Panc1 (cell line): ENCODE results near the gene ITGB2. TPM values are rescaled to one million over a fixed set of nuclear protein-coding genes. Genes with fewer than 3 reads are reported as not detected.

Experiments
- ATAC-seq: fragments of 200-7000 bp; cut with Tn5 transposase; 2 replicates; pipeline ENCODE4 v1.9.1; 2020; ENCODE audit warnings: mild to moderate bottlenecking, moderate library complexity
- BruUV-seq: library from RNA; stranded (reverse); fragments of 400-500 nt; replicated peaks from 2 replicates; lab custom pipeline; 2021; lab: Mats Ljungman, UMichigan
- CTCF ChIA-PET: fragments of 300-600 bp; sonication (Branson Sonifier 250); formaldehyde crosslinking; loops from one replicate; lab custom pipeline; 2022; ENCODE audit warnings: antibody characterized with exemption; lab: Charles Lee
- POLR2A ChIA-PET: fragments of 300-600 bp; sonication (Branson Sonifier 250); formaldehyde crosslinking; loops from one replicate; lab custom pipeline; 2022; ENCODE audit warnings: antibody characterized with exemption; lab: Charles Lee
- DNase-seq: peaks from one replicate; pipeline ENCODE4 v3.0.0-alpha.2; 2010; ENCODE audit warnings: low read depth, low spot score
- H3K27ac ChIP-seq: 2 replicates; pipeline ENCODE4 v1.5.1; 2011; ENCODE audit warnings: mild to moderate bottlenecking, low read length, inconsistent platforms
- H3K27me3 ChIP-seq: fragments of 200-500 bp; sonication (Bioruptor generic); 2 replicates; pipeline ENCODE4 v1.6.0; 2014; ENCODE audit warnings: low read length, inconsistent platforms; ENCODE audit not compliant: control insufficient read depth, insufficient read depth
- H3K36me3 ChIP-seq: fragments of 200-500 bp; sonication (Bioruptor generic); 2 replicates; pipeline ENCODE4 v1.5.1; 2014; ENCODE audit warnings: inconsistent platforms, mild to moderate bottlenecking, low read length, moderate library complexity; ENCODE audit not compliant: control insufficient read depth, insufficient read depth
- H3K4me1 ChIP-seq: 2 replicates; pipeline ENCODE4 v1.5.1; 2011; ENCODE audit warnings: inconsistent platforms, mild to moderate bottlenecking, low read length, moderate library complexity; ENCODE audit not compliant: control insufficient read depth, insufficient read depth
- H3K4me3 ChIP-seq, 2 experiments: 2 replicates each; pipeline ENCODE4 v1.5.1; 2011 to 2012; ENCODE audit warnings: low read depth in 2 of 2, low read length in 2 of 2, mild to moderate bottlenecking in 2 of 2, inconsistent platforms in 1 of 2, moderate library complexity in 1 of 2
- H3K9me3 ChIP-seq: fragments of 200-500 bp; sonication (Bioruptor generic); 2 replicates; pipeline ENCODE4 v1.5.1; 2014; ENCODE audit warnings: low read depth, mild to moderate bottlenecking, inconsistent platforms, low read length, moderate library complexity; ENCODE audit not compliant: control insufficient read depth, insufficient read depth
- POLR2AphosphoS5 ChIP-seq: IDR thresholded peaks from 2 replicates; pipeline ENCODE4 v1.6.1; 2012; ENCODE audit warnings: mild to moderate bottlenecking, low read depth, low read length, moderate library complexity
- SIN3A ChIP-seq: IDR thresholded peaks from 2 replicates; pipeline ENCODE4 v1.6.1; 2012; ENCODE audit warnings: low read depth, mild to moderate bottlenecking, low read length, moderate library complexity, borderline replicate concordance; ENCODE audit not compliant: insufficient read depth
- TCF7L2 ChIP-seq: IDR thresholded peaks from 2 replicates; pipeline ENCODE4 v1.6.1; 2011; ENCODE audit warnings: mild to moderate bottlenecking, low read depth, low read length, inconsistent platforms
- in situ Hi-C: cut with HindIII; loops from 2 replicates; pipeline ENCODE4 v1.10.0; 2016; ENCODE audit warnings: low sequenced_read_pairs, low pct_unique_long_range_greater_than_20kb
- intact Hi-C: fragments of 100-400 bp; cut with micrococcal nuclease; formaldehyde crosslinking; loops from one replicate; pipeline ENCODE4 v1.10.0; 2022; ENCODE audit not compliant: unreplicated experiment
- total RNA-seq: library from RNA; stranded (reverse); gene quantifications from one replicate; pipeline ENCODE4 v1.2.1, GENCODE V29; 2021; ENCODE audit not compliant: unreplicated experiment
- TF ChIP-seq, protein P1 (sequence below), 2 experiments: IDR thresholded peaks; 2 replicates each; pipeline ENCODE4 v1.6.1; 2011 to 2012; ENCODE audit warnings: low read depth in 2 of 2, control low read depth in 1 of 2, low read length in 1 of 2, mild to moderate bottlenecking in 1 of 2, moderate library complexity in 1 of 2; ENCODE audit not compliant: insufficient read depth in 1 of 2
- TF ChIP-seq, protein P2 (sequence below): fragments of 450-650 bp; IDR thresholded peaks from 2 replicates; pipeline ENCODE4 v1.5.1; 2017; ENCODE audit warnings: mild to moderate bottlenecking

Gene ITGB2
- total RNA-seq, 1 experiment from 2014 or later, result 3.0 TPM

DNA sequence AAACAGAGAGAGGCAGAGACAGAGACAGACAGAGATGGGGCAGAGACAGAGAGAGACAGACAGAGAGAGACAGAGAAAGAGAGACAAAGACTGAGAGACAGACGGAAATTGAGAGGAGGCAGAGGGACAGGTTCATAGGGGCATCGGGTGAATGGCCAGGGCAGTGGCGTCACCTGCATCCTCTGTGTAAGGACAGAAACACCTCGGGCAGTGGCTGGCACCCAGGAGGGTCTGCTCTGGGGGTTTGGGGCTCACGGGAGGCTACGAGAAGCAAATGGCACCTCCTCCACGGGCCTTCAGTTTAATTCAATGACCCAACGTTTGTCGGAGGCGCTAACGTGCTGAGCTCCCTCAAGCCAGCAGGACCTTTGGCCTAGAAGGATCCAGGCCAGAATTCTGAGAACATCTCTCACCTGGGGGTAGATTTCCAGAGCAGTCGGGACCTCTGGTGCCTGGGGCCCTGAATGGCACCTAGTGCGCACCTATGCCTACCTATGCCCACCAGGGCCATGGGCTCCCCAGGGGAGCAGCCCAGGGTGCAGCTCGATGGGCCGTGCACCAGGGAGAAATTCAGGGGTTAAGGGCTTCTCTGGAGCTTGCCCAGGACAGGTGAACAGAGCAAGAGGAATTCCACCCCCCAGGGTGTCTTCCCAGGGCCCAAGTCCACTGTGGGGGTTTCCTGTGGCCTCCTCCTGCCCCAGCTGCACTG lies 26.6 kb downstream of the ITGB2 start:
- in situ Hi-C loops, result no loop called here
- DNase-seq, result no peak
- no peaks in the 10 kb centered on the region for H3K4me1 ChIP-seq
- no peaks in the 10 kb centered on the region for H3K9me3 ChIP-seq
- ATAC-seq, result no peak
- H3K27me3 ChIP-seq, result no peaks in the 10 kb centered on the region
- H3K27ac ChIP-seq, result no peak overlapping the region
- POLR2A ChIA-PET, result no interaction called here
- CTCF ChIA-PET, result no interaction called here
- no peak overlapping the region for H3K4me3 ChIP-seq
- intact Hi-C loops, result loop anchor here (5.0 kb wide), 1 partner anchor 38 kb away; no protein-coding TSS in a partner anchor
- TF ChIP-seq, protein P1, sequence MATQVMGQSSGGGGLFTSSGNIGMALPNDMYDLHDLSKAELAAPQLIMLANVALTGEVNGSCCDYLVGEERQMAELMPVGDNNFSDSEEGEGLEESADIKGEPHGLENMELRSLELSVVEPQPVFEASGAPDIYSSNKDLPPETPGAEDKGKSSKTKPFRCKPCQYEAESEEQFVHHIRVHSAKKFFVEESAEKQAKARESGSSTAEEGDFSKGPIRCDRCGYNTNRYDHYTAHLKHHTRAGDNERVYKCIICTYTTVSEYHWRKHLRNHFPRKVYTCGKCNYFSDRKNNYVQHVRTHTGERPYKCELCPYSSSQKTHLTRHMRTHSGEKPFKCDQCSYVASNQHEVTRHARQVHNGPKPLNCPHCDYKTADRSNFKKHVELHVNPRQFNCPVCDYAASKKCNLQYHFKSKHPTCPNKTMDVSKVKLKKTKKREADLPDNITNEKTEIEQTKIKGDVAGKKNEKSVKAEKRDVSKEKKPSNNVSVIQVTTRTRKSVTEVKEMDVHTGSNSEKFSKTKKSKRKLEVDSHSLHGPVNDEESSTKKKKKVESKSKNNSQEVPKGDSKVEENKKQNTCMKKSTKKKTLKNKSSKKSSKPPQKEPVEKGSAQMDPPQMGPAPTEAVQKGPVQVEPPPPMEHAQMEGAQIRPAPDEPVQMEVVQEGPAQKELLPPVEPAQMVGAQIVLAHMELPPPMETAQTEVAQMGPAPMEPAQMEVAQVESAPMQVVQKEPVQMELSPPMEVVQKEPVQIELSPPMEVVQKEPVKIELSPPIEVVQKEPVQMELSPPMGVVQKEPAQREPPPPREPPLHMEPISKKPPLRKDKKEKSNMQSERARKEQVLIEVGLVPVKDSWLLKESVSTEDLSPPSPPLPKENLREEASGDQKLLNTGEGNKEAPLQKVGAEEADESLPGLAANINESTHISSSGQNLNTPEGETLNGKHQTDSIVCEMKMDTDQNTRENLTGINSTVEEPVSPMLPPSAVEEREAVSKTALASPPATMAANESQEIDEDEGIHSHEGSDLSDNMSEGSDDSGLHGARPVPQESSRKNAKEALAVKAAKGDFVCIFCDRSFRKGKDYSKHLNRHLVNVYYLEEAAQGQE (IDR thresholded peaks at IDR 0.05; ENCODE audit: insufficient read depth in 1 of 2, low read depth in 2 of 2, low read length in 1 of 2), result no peak
- no peak for TF ChIP-seq POLR2AphosphoS5
- TF ChIP-seq, protein P2, sequence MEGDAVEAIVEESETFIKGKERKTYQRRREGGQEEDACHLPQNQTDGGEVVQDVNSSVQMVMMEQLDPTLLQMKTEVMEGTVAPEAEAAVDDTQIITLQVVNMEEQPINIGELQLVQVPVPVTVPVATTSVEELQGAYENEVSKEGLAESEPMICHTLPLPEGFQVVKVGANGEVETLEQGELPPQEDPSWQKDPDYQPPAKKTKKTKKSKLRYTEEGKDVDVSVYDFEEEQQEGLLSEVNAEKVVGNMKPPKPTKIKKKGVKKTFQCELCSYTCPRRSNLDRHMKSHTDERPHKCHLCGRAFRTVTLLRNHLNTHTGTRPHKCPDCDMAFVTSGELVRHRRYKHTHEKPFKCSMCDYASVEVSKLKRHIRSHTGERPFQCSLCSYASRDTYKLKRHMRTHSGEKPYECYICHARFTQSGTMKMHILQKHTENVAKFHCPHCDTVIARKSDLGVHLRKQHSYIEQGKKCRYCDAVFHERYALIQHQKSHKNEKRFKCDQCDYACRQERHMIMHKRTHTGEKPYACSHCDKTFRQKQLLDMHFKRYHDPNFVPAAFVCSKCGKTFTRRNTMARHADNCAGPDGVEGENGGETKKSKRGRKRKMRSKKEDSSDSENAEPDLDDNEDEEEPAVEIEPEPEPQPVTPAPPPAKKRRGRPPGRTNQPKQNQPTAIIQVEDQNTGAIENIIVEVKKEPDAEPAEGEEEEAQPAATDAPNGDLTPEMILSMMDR, result no peak
- no peak for TF ChIP-seq SIN3A
- no peak for TF ChIP-seq TCF7L2
- no peaks in the 10 kb centered on the region for H3K36me3 ChIP-seq
- no TSS peak for BruUV-seq

DNA sequence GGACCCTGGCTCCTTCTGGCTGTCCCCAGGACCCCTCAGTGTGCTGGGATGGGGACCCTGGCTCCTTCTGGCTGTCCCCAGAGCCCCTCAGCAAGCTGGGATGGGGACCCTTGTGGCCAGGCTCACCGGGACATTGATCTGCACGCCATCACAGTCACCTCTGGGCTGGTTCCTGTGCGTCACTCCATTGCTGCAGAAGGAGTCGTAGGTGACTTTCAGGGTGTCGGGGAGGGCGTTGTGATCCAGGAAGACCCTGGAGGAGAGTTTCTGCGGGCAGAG lies 27.5 kb downstream of the ITGB2 start:
- ChIA-PET POLR2A (interaction anchor here (0.6 kb wide), 1 partner anchor 873 kb away, joined by 3 read pairs; no protein-coding TSS in a partner anchor), CTCF (no interaction called here)
- BruUV-seq, result no TSS peak

More for the DNA sequence above, 27.5 kb downstream of the ITGB2 start:
- no peak overlapping the region for H3K4me3 ChIP-seq
- TF ChIP-seq SIN3A (no peak), TCF7L2 (no peak), POLR2AphosphoS5 (no peak)
- TF ChIP-seq, protein P2, result no peak
- TF ChIP-seq, protein P1 (IDR thresholded peaks at IDR 0.05; ENCODE audit: insufficient read depth in 1 of 2, low read depth in 2 of 2, low read length in 1 of 2), result no peak
- intact Hi-C loops (loop anchor here (5.0 kb wide), 1 partner anchor 39 kb away; no protein-coding TSS in a partner anchor), in situ Hi-C loops (no loop called here)
- ATAC-seq (peak; percentile 33), DNase-seq (no peak)
- H3K27me3 ChIP-seq, result no peaks in the 10 kb centered on the region
- no peaks in the 10 kb centered on the region for H3K9me3 ChIP-seq
- no peak overlapping the region for H3K27ac ChIP-seq
- no peaks in the 10 kb centered on the region for H3K36me3 ChIP-seq
- H3K4me1 ChIP-seq, result no peaks in the 10 kb centered on the region
